OCI-LY1 (cell line): Measurements from ENCODE around the gene TULP4.

Experiments
- H2AFZ ChIP-seq: fragments of 200-600 bp; sonication (generic), shearing (Covaris generic); 2 replicates; pipeline ENCODE4 v1.6.0; 2014; ENCODE audit warnings: antibody characterized with exemption, mild to moderate bottlenecking, low read length
- H3F3A ChIP-seq: fragments of 200-600 bp; sonication (generic), shearing (Covaris generic); 2 replicates; pipeline ENCODE4 v1.6.0; 2014; ENCODE audit warnings: mild to moderate bottlenecking, antibody characterized with exemption, low read length, moderate library complexity; ENCODE audit not compliant: insufficient read depth
- H3K27ac ChIP-seq: fragments of 200-600 bp; sonication (generic); 2 replicates; pipeline ENCODE4 v1.5.1; 2014; ENCODE audit warnings: low read length, mixed run types, mild to moderate bottlenecking, low read depth; ENCODE audit not compliant: poor library complexity, severe bottlenecking
- H3K27me3 ChIP-seq: fragments of 200-600 bp; sonication (generic); 2 replicates; pipeline ENCODE4 v1.6.0; 2014; ENCODE audit warnings: antibody characterized with exemption, mild to moderate bottlenecking, low read length, moderate library complexity; ENCODE audit not compliant: insufficient read depth
- H3K36me3 ChIP-seq: fragments of 200-600 bp; sonication (generic); 2 replicates; pipeline ENCODE4 v1.6.1; 2014; ENCODE audit warnings: mild to moderate bottlenecking, antibody characterized with exemption, low read length, moderate library complexity, mixed read lengths; ENCODE audit not compliant: insufficient read depth
- H3K4me1 ChIP-seq: fragments of 200-600 bp; sonication (generic); 2 replicates; pipeline ENCODE4 v1.5.1; 2014; ENCODE audit warnings: mild to moderate bottlenecking, low read length, moderate library complexity; ENCODE audit not compliant: insufficient read depth, severe bottlenecking
- H3K4me2 ChIP-seq: fragments of 200-600 bp; sonication (generic), shearing (Covaris generic); 2 replicates; pipeline ENCODE4 v1.6.1; 2014; ENCODE audit warnings: low read length
- H3K4me3 ChIP-seq: fragments of 200-600 bp; sonication (generic); 2 replicates; pipeline ENCODE4 v1.5.1; 2014; ENCODE audit warnings: low read length, low read depth, mild to moderate bottlenecking, mixed read lengths; ENCODE audit not compliant: poor library complexity, severe bottlenecking
- H3K79me2 ChIP-seq: fragments of 200-600 bp; shearing (Covaris generic); 2 replicates; pipeline ENCODE4 v1.6.1; 2016; ENCODE audit warnings: mixed run types, low read length, mixed read lengths; ENCODE audit not compliant: insufficient read depth
- H3K9ac ChIP-seq: fragments of 200-600 bp; sonication (generic), shearing (Covaris generic); 2 replicates; pipeline ENCODE4 v1.6.1; 2014; ENCODE audit warnings: mild to moderate bottlenecking, low read length, mixed read lengths
- H3K9me2 ChIP-seq: fragments of 200-600 bp; sonication (generic), shearing (Covaris generic); 2 replicates; pipeline ENCODE4 v1.6.1; 2014; ENCODE audit warnings: low read depth, mild to moderate bottlenecking, low read length, mixed read lengths
- H3K9me3 ChIP-seq: fragments of 200-600 bp; shearing (Covaris generic); 2 replicates; pipeline ENCODE4 v1.6.1; 2014; ENCODE audit warnings: low read length, mixed read lengths
- H4K20me1 ChIP-seq: fragments of 200-600 bp; sonication (generic), shearing (Covaris generic); 2 replicates; pipeline ENCODE4 v1.6.0; 2016; ENCODE audit warnings: mild to moderate bottlenecking, low read length; ENCODE audit not compliant: insufficient read depth
- EZH2 ChIP-seq: fragments of 200-600 bp; sonication (generic), shearing (Covaris generic); IDR thresholded peaks from 2 replicates; pipeline ENCODE4 v1.8.0; 2017; ENCODE audit warnings: borderline replicate concordance, mixed run types, mild to moderate bottlenecking, antibody characterized with exemption, low read length, moderate library complexity, mixed read lengths
- TF ChIP-seq, protein P1 (sequence below): fragments of 200-600 bp; sonication (generic), shearing (Covaris generic); IDR thresholded peaks from 2 replicates; pipeline ENCODE4 v1.5.1; 2017; ENCODE audit warnings: mild to moderate bottlenecking, antibody characterized with exemption, low read length, moderate library complexity, mixed read lengths

The TULP4 gene

GRCh38 chr6:158499601-158500000 is 187.3 kb downstream of the TULP4 start:
- H3K36me3 ChIP-seq: peaks cover 82% of the 10 kb centered on the region
- H3K9me3 ChIP-seq: no peaks in the 10 kb centered on the region
- H4K20me1 ChIP-seq: no peaks in the 10 kb centered on the region
- no peaks in the 10 kb centered on the region for H3K79me2 ChIP-seq
- H3K27me3 ChIP-seq: no peaks in the 10 kb centered on the region
- H3K4me2 ChIP-seq: no peak overlapping the region
- TF ChIP-seq EZH2: no peak
- TF ChIP-seq, protein P1, sequence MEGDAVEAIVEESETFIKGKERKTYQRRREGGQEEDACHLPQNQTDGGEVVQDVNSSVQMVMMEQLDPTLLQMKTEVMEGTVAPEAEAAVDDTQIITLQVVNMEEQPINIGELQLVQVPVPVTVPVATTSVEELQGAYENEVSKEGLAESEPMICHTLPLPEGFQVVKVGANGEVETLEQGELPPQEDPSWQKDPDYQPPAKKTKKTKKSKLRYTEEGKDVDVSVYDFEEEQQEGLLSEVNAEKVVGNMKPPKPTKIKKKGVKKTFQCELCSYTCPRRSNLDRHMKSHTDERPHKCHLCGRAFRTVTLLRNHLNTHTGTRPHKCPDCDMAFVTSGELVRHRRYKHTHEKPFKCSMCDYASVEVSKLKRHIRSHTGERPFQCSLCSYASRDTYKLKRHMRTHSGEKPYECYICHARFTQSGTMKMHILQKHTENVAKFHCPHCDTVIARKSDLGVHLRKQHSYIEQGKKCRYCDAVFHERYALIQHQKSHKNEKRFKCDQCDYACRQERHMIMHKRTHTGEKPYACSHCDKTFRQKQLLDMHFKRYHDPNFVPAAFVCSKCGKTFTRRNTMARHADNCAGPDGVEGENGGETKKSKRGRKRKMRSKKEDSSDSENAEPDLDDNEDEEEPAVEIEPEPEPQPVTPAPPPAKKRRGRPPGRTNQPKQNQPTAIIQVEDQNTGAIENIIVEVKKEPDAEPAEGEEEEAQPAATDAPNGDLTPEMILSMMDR: no peak
- H3K9me2 ChIP-seq: no peaks in the 10 kb centered on the region
- no peak overlapping the region for H3K27ac ChIP-seq
- no peak overlapping the region for H2AFZ ChIP-seq
- no peak overlapping the region for H3K9ac ChIP-seq
- H3K4me3 ChIP-seq: no peak overlapping the region
- no peaks in the 10 kb centered on the region for H3F3A ChIP-seq
- H3K4me1 ChIP-seq: peaks cover 1% of the 10 kb centered on the region

- peaks cover 6% of the 10 kb centered on the region for H3K4me1 ChIP-seq
- no peaks in the 10 kb centered on the region for H3K79me2 ChIP-seq
- no peaks in the 10 kb centered on the region for H4K20me1 ChIP-seq
- no peaks in the 10 kb centered on the region for H3K27me3 ChIP-seq
- H3F3A ChIP-seq: no peaks in the 10 kb centered on the region
- H2AFZ ChIP-seq: no peak overlapping the region
- peaks cover 82% of the 10 kb centered on the region for H3K36me3 ChIP-seq
- no peaks in the 10 kb centered on the region for H3K9me2 ChIP-seq
- no peaks in the 10 kb centered on the region for H3K9me3 ChIP-seq
- TF ChIP-seq, protein P1: no peak
- TF ChIP-seq EZH2: no peak
- no peak overlapping the region for H3K4me3 ChIP-seq
- no peak overlapping the region for H3K4me2 ChIP-seq
- H3K9ac ChIP-seq: no peak overlapping the region
- no peak overlapping the region for H3K27ac ChIP-seq
Measured at GRCh38 chr6:158500016-158500735, 187.9 kb downstream of the TULP4 start.

GRCh38 chr6:158501360-158502262 is 189.3 kb downstream of the TULP4 start:
- Histone ChIP-seq H3K9ac (no peak overlapping the region), H3K4me3 (no peak overlapping the region), H3K79me2 (no peaks in the 10 kb centered on the region), H2AFZ (no peak overlapping the region), H3K4me1 (peaks cover 6% of the 10 kb centered on the region), H3K4me2 (no peak overlapping the region), H3F3A (no peaks in the 10 kb centered on the region), H3K27ac (no peak overlapping the region), H3K27me3 (no peaks in the 10 kb centered on the region), H3K9me2 (no peaks in the 10 kb centered on the region), H4K20me1 (no peaks in the 10 kb centered on the region), H3K36me3 (peaks cover 70% of the 10 kb centered on the region; the same call in 1 of the 2 replicates), H3K9me3 (no peaks in the 10 kb centered on the region)
- no peak for TF ChIP-seq EZH2
- TF ChIP-seq, protein P1: no peak
